Endothelial cell (in vitro differentiated cells): ENCODE data around the gene APPL1. TPM values are rescaled to one million over a fixed set of nuclear protein-coding genes. Genes with fewer than 3 reads are reported as not detected.

Experiments
- DNase-seq: peaks from one replicate; pipeline ENCODE4 v3.0.0; 2021; ENCODE audit warnings: low spot score
- H3K27ac Mint-ChIP-seq: one replicate; pipeline ENCODE4 v1.8.0; 2021; ENCODE audit warnings: mixed read lengths, inconsistent platforms; ENCODE audit not compliant: unreplicated experiment
- H3K27me3 Mint-ChIP-seq: one replicate; pipeline ENCODE4 v1.8.0; 2021; ENCODE audit warnings: mild to moderate bottlenecking, moderate library complexity, mixed read lengths, inconsistent platforms; ENCODE audit not compliant: unreplicated experiment
- H3K36me3 Mint-ChIP-seq: one replicate; pipeline ENCODE4 v1.8.0; 2021; ENCODE audit warnings: mild to moderate bottlenecking, low read depth, mixed read lengths, inconsistent platforms; ENCODE audit not compliant: unreplicated experiment
- H3K4me1 Mint-ChIP-seq: one replicate; pipeline ENCODE4 v1.8.0; 2021; ENCODE audit warnings: mild to moderate bottlenecking, mixed read lengths, inconsistent platforms; ENCODE audit not compliant: unreplicated experiment
- H3K4me3 Mint-ChIP-seq: one replicate; pipeline ENCODE4 v1.8.0; 2021; ENCODE audit warnings: mild to moderate bottlenecking, mixed read lengths, inconsistent platforms; ENCODE audit not compliant: unreplicated experiment
- H3K9me3 Mint-ChIP-seq: one replicate; pipeline ENCODE4 v1.8.0; 2021; ENCODE audit warnings: mixed read lengths, inconsistent platforms; ENCODE audit not compliant: unreplicated experiment
- CTCF ChIP-seq: fragments of 200-600 bp; sonication (generic); IDR thresholded peaks from one replicate; pipeline ENCODE4 v1.5.0; 2021; ENCODE audit warnings: antibody characterized with exemption; ENCODE audit not compliant: unreplicated experiment
- total RNA-seq: library from RNA; stranded (reverse); fragmentation: NEBNext Ultra II Directional; extraction: Animal tissue kit (Norgen Biotek cat#: 25700); gene quantifications from one replicate; pipeline ENCODE4 v1.2.1, GENCODE V29; 2021; ENCODE audit not compliant: unreplicated experiment

The APPL1 gene
- total RNA-seq, 1 donor from 2014 or later, result 25.9 TPM

- H3K27ac Mint-ChIP-seq, result no peak overlapping the region
- H3K36me3 Mint-ChIP-seq, result peaks cover 25% of the 10 kb centered on the region
- DNase-seq, result no peak
- H3K9me3 Mint-ChIP-seq, result no peaks in the 10 kb centered on the region
- H3K4me3 Mint-ChIP-seq, result no peak overlapping the region
- no peaks in the 10 kb centered on the region for H3K4me1 Mint-ChIP-seq
- no peaks in the 10 kb centered on the region for H3K27me3 Mint-ChIP-seq
- TF ChIP-seq CTCF, result no peak
These were observed 40.9 kb downstream of the APPL1 start for GRCh38 chr3:57268416-57268815.

GRCh38 chr3:57274845-57275244 lies 47.3 kb downstream of the APPL1 start:
- Mint-ChIP-seq H3K9me3 (no peaks in the 10 kb centered on the region), H3K27ac (no peak overlapping the region), H3K4me3 (no peak overlapping the region), H3K4me1 (no peaks in the 10 kb centered on the region), H3K36me3 (no peaks in the 10 kb centered on the region), H3K27me3 (no peaks in the 10 kb centered on the region)
- no peak for DNase-seq
- no peak for TF ChIP-seq CTCF

GRCh38 chr3:57275393-57275792 lies 47.9 kb downstream of the APPL1 start:
- Mint-ChIP-seq H3K9me3 (no peaks in the 10 kb centered on the region), H3K4me1 (no peaks in the 10 kb centered on the region), H3K27me3 (no peaks in the 10 kb centered on the region), H3K27ac (no peak overlapping the region), H3K36me3 (no peaks in the 10 kb centered on the region), H3K4me3 (no peak overlapping the region)
- no peak for DNase-seq
- TF ChIP-seq CTCF, result no peak

GRCh38 chr3:57278237-57278636 lies 50.7 kb downstream of the APPL1 start:
- H3K36me3 Mint-ChIP-seq, result no peaks in the 10 kb centered on the region

GRCh38 chr3:57279685-57280084 lies 52.2 kb downstream of the APPL1 start:
- Mint-ChIP-seq H3K27ac (no peak overlapping the region), H3K4me1 (no peaks in the 10 kb centered on the region), H3K27me3 (no peaks in the 10 kb centered on the region), H3K9me3 (no peaks in the 10 kb centered on the region), H3K36me3 (no peaks in the 10 kb centered on the region), H3K4me3 (no peak overlapping the region)
- no peak for DNase-seq
- no peak for TF ChIP-seq CTCF

More at GRCh38 chr3:57278237-57278636, 50.7 kb downstream of the APPL1 start:
- no peaks in the 10 kb centered on the region for H3K4me1 Mint-ChIP-seq
- no peak for DNase-seq
- H3K27me3 Mint-ChIP-seq, result no peaks in the 10 kb centered on the region
- H3K9me3 Mint-ChIP-seq, result no peaks in the 10 kb centered on the region
- no peak overlapping the region for H3K4me3 Mint-ChIP-seq
- H3K27ac Mint-ChIP-seq, result no peak overlapping the region
- no peak for TF ChIP-seq CTCF
